ENCODE results near the gene UQCRC1.

GRCh38 chr3:48621461-48621869, 12.0 kb upstream of the UQCRC1 start, which contains the start of gene TMEM89:
- TF ChIP-seq CTCF (IDR thresholded peaks at IDR 0.05; ENCODE audit: insufficient read depth, low read length): no peak
- no peak for TF ChIP-seq REST (IDR thresholded peaks at IDR 0.05; ENCODE audit: insufficient replicate concordance, low read depth)
- no peak for TF ChIP-seq GABPA (IDR thresholded peaks at IDR 0.05; ENCODE audit: low read depth)
- TF ChIP-seq POLR2AphosphoS5 (IDR thresholded peaks at IDR 0.05; ENCODE audit: low read depth): no peak
